ENCODE results near the gene MLLT10. TPM values are rescaled to one million over a fixed set of nuclear protein-coding genes. Genes with fewer than 3 reads are reported as not detected.

The MLLT10 gene
- polyA plus RNA-seq (ENCODE audit: insufficient read length in 3 of 3): 10 to 100 TPM; 44.1 to 51.0 (median 46.9) TPM
- long read RNA-seq, donor 1, partial matches to known transcripts: 189 of 206 reads
- long read RNA-seq, donor 1, other reads (novel, unspliced or antisense): 15 of 206 reads
- long read RNA-seq, donor 2, partial matches to known transcripts: 79 of 95 reads
- long read RNA-seq, donor 2, other reads (novel, unspliced or antisense): 15 of 95 reads
- long read RNA-seq, donor 3, partial matches to known transcripts: 0 of 2 reads
- long read RNA-seq, donor 3, other reads (novel, unspliced or antisense): 0 of 2 reads
- long read RNA-seq, donor 4, full-length matches to known transcripts: 2 of 2 reads
- long read RNA-seq, donor 4, partial matches to known transcripts: 0 of 2 reads
- long read RNA-seq, donor 4, other reads (novel, unspliced or antisense): 0 of 2 reads
- long read RNA-seq, donor 5, partial matches to known transcripts: 14 of 14 reads
- long read RNA-seq, donor 5, other reads (novel, unspliced or antisense): 0 of 14 reads
- long read RNA-seq, donor 6, full-length matches to known transcripts: 1 of 1 reads
- long read RNA-seq, donor 6, partial matches to known transcripts: 0 of 1 reads
- long read RNA-seq, donor 6, other reads (novel, unspliced or antisense): 0 of 1 reads
- long read RNA-seq, donor 7, partial matches to known transcripts: 21 of 23 reads
- long read RNA-seq, donor 7, other reads (novel, unspliced or antisense): 0 of 23 reads
- long read RNA-seq, donor 8, partial matches to known transcripts: 0 of 1 reads
- long read RNA-seq, donor 8, other reads (novel, unspliced or antisense): 0 of 1 reads
- long read RNA-seq, donor 9, full-length matches to known transcripts: 1 of 1 reads
- long read RNA-seq, donor 9, partial matches to known transcripts: 0 of 1 reads
- long read RNA-seq, donor 9, other reads (novel, unspliced or antisense): 0 of 1 reads
- long read RNA-seq, donor 10: 0 reads
- long read RNA-seq, donor 11, partial matches to known transcripts: 0 of 1 reads
- long read RNA-seq, donor 11, other reads (novel, unspliced or antisense): 0 of 1 reads
- long read RNA-seq, donor 12, partial matches to known transcripts: 159 of 186 reads
- long read RNA-seq, donor 12, other reads (novel, unspliced or antisense): 24 of 186 reads
- long read RNA-seq, donor 13: 0 reads
- long read RNA-seq, donor 14: 0 reads
- long read RNA-seq, donor 15, partial matches to known transcripts: 0 of 5 reads
- long read RNA-seq, donor 15, other reads (novel, unspliced or antisense): 0 of 5 reads
- long read RNA-seq, donor 16, partial matches to known transcripts: 127 of 145 reads
- long read RNA-seq, donor 16, other reads (novel, unspliced or antisense): 16 of 145 reads

GRCh38 chr10:21533467-21534279 lies at the start of gene MLLT10:
MLLT10 (plus strand) TSS chr10:21534232; CDS start chr10:21534645, 413 bp downstream.
- DNase-seq: peak; percentile 96

GRCh38 chr10:21487416-21488180 lies 46.4 kb upstream of the MLLT10 start:
- DNase-seq: no peak

- DNase-seq: no peak
Measured at GRCh38 chr10:21488246-21488956, 45.6 kb upstream of the MLLT10 start.

GRCh38 chr10:21488957-21489446 lies 45.0 kb upstream of the MLLT10 start:
- DNase-seq: no peak

GRCh38 chr10:21490028-21490710 lies 43.9 kb upstream of the MLLT10 start:
- no peak for DNase-seq

GRCh38 chr10:21490711-21491105 lies 43.3 kb upstream of the MLLT10 start:
- no peak for DNase-seq

DNA sequence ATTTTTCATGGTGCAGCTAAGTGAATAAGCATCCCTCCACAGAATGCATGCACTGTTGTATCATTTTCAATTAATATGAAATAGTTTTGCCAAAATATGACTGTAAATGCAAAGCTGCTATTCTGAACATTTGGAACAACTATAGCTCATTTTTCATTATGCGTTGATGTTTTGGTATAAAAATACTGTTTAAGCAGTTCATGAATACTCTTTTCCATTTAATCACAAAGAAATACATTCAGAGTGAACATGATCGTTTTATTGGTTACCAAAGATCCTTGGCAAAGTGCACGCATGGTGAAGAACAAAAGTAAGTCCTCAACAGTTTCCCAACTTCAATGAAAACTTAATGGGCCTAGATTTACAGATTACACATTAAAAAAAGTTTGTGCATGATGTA lies 41.6 kb upstream of the MLLT10 start:
- DNase-seq: no peak

- DNase-seq: no peak
Measured at GRCh38 chr10:21493784-21494183, 40.2 kb upstream of the MLLT10 start.

DNA sequence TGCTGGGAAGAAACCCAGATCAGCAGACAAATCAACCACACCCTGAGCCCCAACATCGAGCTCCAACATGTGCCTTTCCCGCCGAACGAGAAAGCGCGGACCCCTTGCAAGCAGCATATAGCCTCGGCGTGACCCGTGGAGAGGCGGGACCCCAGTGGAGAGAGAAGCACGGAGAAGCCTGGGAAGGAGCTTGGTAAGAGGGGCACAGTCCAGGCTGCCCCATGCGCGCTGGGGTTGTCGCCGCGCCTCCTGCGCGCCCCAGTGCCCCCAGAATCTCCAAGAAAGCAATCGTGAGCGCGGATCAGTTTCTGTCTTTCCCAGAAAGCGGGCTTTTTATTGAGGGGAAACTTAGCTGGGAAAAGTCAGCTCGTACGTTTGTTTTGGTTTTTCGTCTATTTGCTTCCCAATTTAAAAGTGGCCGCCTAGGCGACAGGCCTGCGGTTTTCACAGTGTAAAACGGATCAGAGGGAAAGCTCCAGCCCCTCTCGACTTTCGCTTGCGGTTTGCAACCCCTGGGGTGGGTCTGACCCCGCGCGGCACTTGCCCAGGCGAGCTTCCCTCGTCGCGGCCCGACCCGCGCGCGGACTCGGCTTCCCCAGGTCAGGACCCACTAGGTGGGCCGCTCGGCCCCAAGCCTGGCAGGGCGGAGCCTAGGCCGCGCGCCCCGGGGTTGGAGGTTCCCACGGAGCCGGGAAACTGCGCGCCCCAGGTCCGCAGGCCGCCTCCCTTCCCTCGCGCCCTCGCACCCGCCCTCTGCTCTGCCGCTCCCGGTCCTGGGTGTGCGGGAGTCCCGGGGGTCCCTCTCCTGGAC lies 39.6 kb upstream of the MLLT10 start:
- DNase-seq: no peak

DNA sequence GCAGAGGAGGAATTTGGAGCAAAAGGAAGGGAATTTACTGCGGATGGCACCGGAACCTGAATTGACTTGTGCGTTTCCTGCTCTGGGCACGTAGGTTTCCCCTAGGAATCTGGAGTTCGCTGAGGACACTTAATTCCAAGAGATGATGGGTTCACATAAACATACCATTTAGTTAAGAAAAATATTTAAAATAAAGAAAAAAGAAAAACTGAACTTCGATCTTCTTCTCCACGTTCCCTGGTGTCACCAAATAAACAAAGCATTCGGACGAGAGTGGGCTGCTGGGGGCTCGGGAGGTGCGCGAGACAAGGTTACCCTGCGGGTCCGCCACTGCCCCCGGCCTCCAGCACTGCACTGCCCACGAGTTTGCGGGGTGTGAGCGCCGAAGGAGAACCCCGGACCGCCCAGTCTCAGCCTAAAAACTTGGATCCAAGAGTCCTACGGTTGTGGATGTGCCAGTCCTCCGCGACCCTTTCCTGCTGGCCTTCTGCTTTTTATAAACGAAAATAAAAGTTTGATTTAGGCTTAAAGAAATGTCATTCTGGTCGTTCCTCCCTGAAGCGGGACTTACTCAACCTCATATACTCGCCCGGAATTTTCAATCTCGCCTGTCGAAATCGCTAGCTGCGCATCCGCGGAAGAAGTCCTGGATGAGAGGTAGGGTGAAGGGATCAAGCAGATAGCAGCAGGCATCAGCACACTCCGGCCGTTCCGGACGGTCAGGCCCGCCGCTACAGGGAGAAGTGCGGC lies 38.9 kb upstream of the MLLT10 start:
- DNase-seq: no peak

GRCh38 chr10:21495752-21496342 lies 38.2 kb upstream of the MLLT10 start:
- DNase-seq: peak; percentile 96

- no peak for DNase-seq
Measured at GRCh38 chr10:21496343-21497176, 37.5 kb upstream of the MLLT10 start.

- peak; percentile 93 for DNase-seq
Measured at GRCh38 chr10:21497177-21497807, 36.7 kb upstream of the MLLT10 start.

- no peak for DNase-seq
Measured at GRCh38 chr10:21498377-21498776, 35.7 kb upstream of the MLLT10 start.

- no peak for DNase-seq
Measured at GRCh38 chr10:21498986-21499385, 35.0 kb upstream of the MLLT10 start.
